ENCODE data around the gene CFAP43.

- TF ChIP-seq, protein P1, sequence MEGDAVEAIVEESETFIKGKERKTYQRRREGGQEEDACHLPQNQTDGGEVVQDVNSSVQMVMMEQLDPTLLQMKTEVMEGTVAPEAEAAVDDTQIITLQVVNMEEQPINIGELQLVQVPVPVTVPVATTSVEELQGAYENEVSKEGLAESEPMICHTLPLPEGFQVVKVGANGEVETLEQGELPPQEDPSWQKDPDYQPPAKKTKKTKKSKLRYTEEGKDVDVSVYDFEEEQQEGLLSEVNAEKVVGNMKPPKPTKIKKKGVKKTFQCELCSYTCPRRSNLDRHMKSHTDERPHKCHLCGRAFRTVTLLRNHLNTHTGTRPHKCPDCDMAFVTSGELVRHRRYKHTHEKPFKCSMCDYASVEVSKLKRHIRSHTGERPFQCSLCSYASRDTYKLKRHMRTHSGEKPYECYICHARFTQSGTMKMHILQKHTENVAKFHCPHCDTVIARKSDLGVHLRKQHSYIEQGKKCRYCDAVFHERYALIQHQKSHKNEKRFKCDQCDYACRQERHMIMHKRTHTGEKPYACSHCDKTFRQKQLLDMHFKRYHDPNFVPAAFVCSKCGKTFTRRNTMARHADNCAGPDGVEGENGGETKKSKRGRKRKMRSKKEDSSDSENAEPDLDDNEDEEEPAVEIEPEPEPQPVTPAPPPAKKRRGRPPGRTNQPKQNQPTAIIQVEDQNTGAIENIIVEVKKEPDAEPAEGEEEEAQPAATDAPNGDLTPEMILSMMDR (IDR thresholded peaks at IDR 0.05): no peak
- no peak for TF ChIP-seq EZH2 (IDR thresholded peaks at IDR 0.05; ENCODE audit: borderline replicate concordance, insufficient read depth, low read depth, low read length, poor library complexity, severe bottlenecking)
These were observed 26.0 kb upstream of the CFAP43 start for GRCh38 chr10:104258209-104258608.
